ENCODE measurements around the gene PLA2G2E. TPM values are rescaled to one million over a fixed set of nuclear protein-coding genes. Genes with fewer than 3 reads are reported as not detected.
"Not testable (repeated sequence)": the region's sequence is repeated elsewhere in the genome, so short reads cannot be mapped to it uniquely, and the experiment has no call there.

The PLA2G2E gene
- total and polyA plus RNA-seq, 2 experiments from 2014 or later = not detected

DNA sequence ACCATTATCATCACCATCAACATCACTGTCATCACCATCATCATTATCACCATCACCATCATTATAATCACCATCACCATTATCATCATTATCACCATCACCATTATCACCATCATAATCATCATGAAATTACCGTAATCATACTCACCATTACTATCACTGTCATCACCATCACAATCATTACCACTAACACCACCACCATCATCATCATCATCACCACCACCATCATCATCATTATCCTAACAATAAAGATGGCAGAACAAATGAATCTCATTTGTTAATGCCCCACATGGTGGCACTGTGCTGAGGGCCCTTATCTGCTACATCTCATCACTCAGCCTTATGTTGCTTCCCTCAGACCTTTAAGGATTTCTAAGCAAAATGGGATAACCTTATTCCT lies 9.4 kb upstream of the PLA2G2E start:
- no peak overlapping the region for H3K4me2 ChIP-seq
- WGBS (ENCODE audit: low lambda C conversion rate, missing lambda C conversion rate) = 0% methylated on average over 1 of the region's 1 CpG
- H4K20me1 ChIP-seq (ENCODE audit: insufficient read depth, poor library complexity, severe bottlenecking) = no peaks in the 10 kb centered on the region
- DNase-seq (ENCODE audit: low spot score) = no peak
- no peak overlapping the region for H3K4me3 ChIP-seq
- H3K9me2 ChIP-seq (replicated peaks; ENCODE audit: insufficient read depth) = no peaks in the 10 kb centered on the region
- H3K27ac ChIP-seq = no peak overlapping the region
- H3K9me3 ChIP-seq (ENCODE audit: low read depth) = no peaks in the 10 kb centered on the region
- no peaks in the 10 kb centered on the region for H3K27me3 ChIP-seq
- peaks cover under 1% of the 10 kb centered on the region for H3K4me1 ChIP-seq (ENCODE audit: insufficient read depth)
- H3K36me3 ChIP-seq (replicated peaks; ENCODE audit: insufficient read depth, low read depth) = no peaks in the 10 kb centered on the region
- TF ChIP-seq EZH2 (IDR thresholded peaks at IDR 0.05; ENCODE audit: borderline replicate concordance) (no peak), EZH2phosphoT487 (IDR thresholded peaks at IDR 0.05; ENCODE audit: low read depth, severe bottlenecking, unreplicated experiment) (no peak)
- TF ChIP-seq, protein P1, sequence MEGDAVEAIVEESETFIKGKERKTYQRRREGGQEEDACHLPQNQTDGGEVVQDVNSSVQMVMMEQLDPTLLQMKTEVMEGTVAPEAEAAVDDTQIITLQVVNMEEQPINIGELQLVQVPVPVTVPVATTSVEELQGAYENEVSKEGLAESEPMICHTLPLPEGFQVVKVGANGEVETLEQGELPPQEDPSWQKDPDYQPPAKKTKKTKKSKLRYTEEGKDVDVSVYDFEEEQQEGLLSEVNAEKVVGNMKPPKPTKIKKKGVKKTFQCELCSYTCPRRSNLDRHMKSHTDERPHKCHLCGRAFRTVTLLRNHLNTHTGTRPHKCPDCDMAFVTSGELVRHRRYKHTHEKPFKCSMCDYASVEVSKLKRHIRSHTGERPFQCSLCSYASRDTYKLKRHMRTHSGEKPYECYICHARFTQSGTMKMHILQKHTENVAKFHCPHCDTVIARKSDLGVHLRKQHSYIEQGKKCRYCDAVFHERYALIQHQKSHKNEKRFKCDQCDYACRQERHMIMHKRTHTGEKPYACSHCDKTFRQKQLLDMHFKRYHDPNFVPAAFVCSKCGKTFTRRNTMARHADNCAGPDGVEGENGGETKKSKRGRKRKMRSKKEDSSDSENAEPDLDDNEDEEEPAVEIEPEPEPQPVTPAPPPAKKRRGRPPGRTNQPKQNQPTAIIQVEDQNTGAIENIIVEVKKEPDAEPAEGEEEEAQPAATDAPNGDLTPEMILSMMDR (IDR thresholded peaks at IDR 0.05; ENCODE audit: poor library complexity) = no peak
- no peak overlapping the region for H2AFZ ChIP-seq
- H3K79me2 ChIP-seq = no peaks in the 10 kb centered on the region

DNA sequence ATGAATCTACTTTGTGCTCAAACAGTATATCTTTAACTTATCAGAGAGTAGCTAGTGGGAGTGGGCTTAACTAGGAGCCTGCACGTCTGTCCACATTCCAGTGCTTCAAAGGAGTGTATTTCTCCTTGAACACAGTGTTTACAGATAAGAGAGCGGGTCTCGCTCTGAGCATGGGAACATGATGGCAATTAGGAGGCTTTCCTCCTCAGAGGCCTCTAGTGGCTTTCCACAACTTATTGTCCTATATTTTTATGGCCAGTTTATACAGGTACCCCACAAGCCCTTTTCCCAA lies 3.7 kb upstream of the PLA2G2E start:
- not testable (repeated sequence) for H3K9me3 ChIP-seq (ENCODE audit: low read depth); H3K9me2 ChIP-seq (replicated peaks; ENCODE audit: insufficient read depth); H3K36me3 ChIP-seq (replicated peaks; ENCODE audit: insufficient read depth, low read depth); H3K27me3 ChIP-seq; DNase-seq (ENCODE audit: low spot score); H3K4me3 ChIP-seq; H4K20me1 ChIP-seq (ENCODE audit: insufficient read depth, poor library complexity, severe bottlenecking); H2AFZ ChIP-seq; H3K79me2 ChIP-seq
- peak overlapping the region; percentile 57 for H3K4me2 ChIP-seq
- H3K27ac ChIP-seq = peak overlapping the region; percentile 93
- 16% methylated on average over 3 of the region's 3 CpGs for WGBS (ENCODE audit: low lambda C conversion rate, missing lambda C conversion rate)
- H3K4me1 ChIP-seq (ENCODE audit: insufficient read depth) = peaks cover 25% of the 10 kb centered on the region

GRCh38 chr1:19926296-19927129 lies 3.1 kb upstream of the PLA2G2E start:
- Histone ChIP-seq H3K4me2 (peak overlapping the region; percentile 57), H3K27me3 (no peaks in the 10 kb centered on the region), H3K27ac (peak overlapping the region; percentile 93), H3K9me2 (replicated peaks; ENCODE audit: insufficient read depth) (no peaks in the 10 kb centered on the region), H3K4me1 (ENCODE audit: insufficient read depth) (peaks cover 25% of the 10 kb centered on the region), H3K9me3 (ENCODE audit: low read depth) (no peaks in the 10 kb centered on the region), H4K20me1 (ENCODE audit: insufficient read depth, poor library complexity, severe bottlenecking) (no peaks in the 10 kb centered on the region), H3K4me3 (no peak overlapping the region), H3K79me2 (no peaks in the 10 kb centered on the region), H2AFZ (no peak overlapping the region), H3K36me3 (replicated peaks; ENCODE audit: insufficient read depth, low read depth) (no peaks in the 10 kb centered on the region)
- DNase-seq (ENCODE audit: low spot score) = peak; percentile 52
- no peak for TF ChIP-seq EZH2phosphoT487 (IDR thresholded peaks at IDR 0.05; ENCODE audit: low read depth, severe bottlenecking, unreplicated experiment)
- TF ChIP-seq, protein P1 (IDR thresholded peaks at IDR 0.05; ENCODE audit: poor library complexity) = no peak
- no peak for TF ChIP-seq EZH2 (IDR thresholded peaks at IDR 0.05; ENCODE audit: borderline replicate concordance)
- WGBS (ENCODE audit: low lambda C conversion rate, missing lambda C conversion rate) = 43% methylated on average over 8 of the region's 8 CpGs

DNA sequence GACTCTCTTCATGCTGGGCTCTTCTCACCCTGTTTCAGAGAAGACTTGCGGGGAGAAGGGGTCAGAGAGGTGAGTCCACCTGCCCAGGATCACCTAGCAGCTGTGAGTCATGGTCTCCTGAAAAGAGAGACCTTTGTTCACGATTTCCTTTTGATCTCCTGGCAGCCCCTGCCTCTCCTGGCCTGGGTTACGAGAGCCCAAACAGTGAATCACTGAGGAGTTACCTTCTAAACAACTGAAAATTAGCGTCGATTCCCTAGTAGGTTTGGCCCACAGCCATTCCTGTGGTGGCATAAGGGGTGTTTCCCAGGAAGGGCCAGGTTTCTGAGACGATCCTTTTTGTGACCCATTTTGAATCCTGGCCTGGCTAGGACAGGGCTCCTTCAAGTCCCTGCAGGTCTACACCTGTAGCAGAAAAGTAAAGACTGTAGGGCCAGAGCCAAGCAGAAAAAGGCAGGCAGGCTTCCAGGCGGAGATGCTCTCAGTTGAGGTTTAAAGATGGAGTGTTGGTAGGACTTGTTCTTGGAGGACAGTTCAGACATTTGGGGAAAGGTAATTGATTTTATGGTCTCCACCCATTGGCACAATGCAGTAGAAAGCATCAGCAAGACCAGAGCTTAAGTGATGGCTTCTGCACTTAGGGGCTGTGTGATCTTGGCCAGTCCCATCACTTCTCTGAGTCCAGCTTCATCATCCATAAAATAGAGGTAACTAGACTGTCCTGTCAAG lies 2.1 kb upstream of the PLA2G2E start:
- TF ChIP-seq, protein P1 (IDR thresholded peaks at IDR 0.05; ENCODE audit: poor library complexity) = no peak
- TF ChIP-seq EZH2phosphoT487 (IDR thresholded peaks at IDR 0.05; ENCODE audit: low read depth, severe bottlenecking, unreplicated experiment) (no peak), EZH2 (IDR thresholded peaks at IDR 0.05; ENCODE audit: borderline replicate concordance) (no peak)
- no peak for DNase-seq (ENCODE audit: low spot score)
- Histone ChIP-seq H3K9me2 (replicated peaks; ENCODE audit: insufficient read depth) (no peaks in the 10 kb centered on the region), H3K4me3 (no peak overlapping the region), H3K27me3 (no peaks in the 10 kb centered on the region), H2AFZ (no peak overlapping the region), H4K20me1 (ENCODE audit: insufficient read depth, poor library complexity, severe bottlenecking) (no peaks in the 10 kb centered on the region), H3K27ac (peak overlapping the region; percentile 93), H3K79me2 (no peaks in the 10 kb centered on the region), H3K4me1 (ENCODE audit: insufficient read depth) (peaks cover 25% of the 10 kb centered on the region), H3K9me3 (ENCODE audit: low read depth) (no peaks in the 10 kb centered on the region), H3K4me2 (peak overlapping the region; percentile 10), H3K36me3 (replicated peaks; ENCODE audit: insufficient read depth, low read depth) (no peaks in the 10 kb centered on the region)
- WGBS (ENCODE audit: low lambda C conversion rate, missing lambda C conversion rate) = 52% methylated on average over 7 of the region's 7 CpGs
